Vagina (tissue), 2 donors: ENCODE data around the gene TOB1. TPM values are rescaled to one million over a fixed set of nuclear protein-coding genes. Genes with fewer than 3 reads are reported as not detected.
A peak's percentile ranks its signal among the peaks of the same experiment; 100 is the strongest.

Experiments used
- DNase-seq, 2 donors: peaks; one replicate each; pipeline ENCODE4 v3.0.0-alpha.2; 2017; ENCODE audit errors: extremely low spot score in 2 of 2
- H3K27ac ChIP-seq: fragments of 200-600 bp; sonication (generic); one replicate; pipeline ENCODE4 v1.5.1; 2019
- H3K27me3 ChIP-seq: fragments of 200-600 bp; sonication (generic); one replicate; pipeline ENCODE4 v1.5.1; 2019
- H3K36me3 ChIP-seq, 2 donors: fragments of 200-600 bp; sonication (generic); one replicate each; pipeline ENCODE4 v1.5.1; 2017 to 2019
- H3K4me1 ChIP-seq: fragments of 200-600 bp; sonication (generic); one replicate; pipeline ENCODE4 v1.5.1; 2019
- H3K4me3 ChIP-seq, 2 donors: fragments of 200-600 bp; sonication (generic); 1 replicate in 1 of 2; 2 replicates in 1 of 2; pipeline ENCODE4 v1.5.1; 2016 to 2019
- H3K9me3 ChIP-seq: fragments of 200-600 bp; sonication (generic); one replicate; pipeline ENCODE4 v1.5.1; 2019
- CTCF ChIP-seq, 3 experiments: fragments of 450-650 bp in 2 of 3; fragments of 200-600 bp in 1 of 3; sonication (generic) in 1 of 3; IDR thresholded peaks; one replicate each; pipeline ENCODE4 v1.5.1; 2017 to 2019; ENCODE audit warnings: antibody characterized with exemption in 3 of 3, mild to moderate bottlenecking in 2 of 3, moderate library complexity in 2 of 3
- POLR2A ChIP-seq, 2 donors: fragments of 450-650 bp; IDR thresholded peaks; one replicate each; pipeline ENCODE4 v1.6.1; 2017; ENCODE audit warnings: antibody characterized with exemption in 2 of 2, mild to moderate bottlenecking in 2 of 2, moderate library complexity in 2 of 2
- POLR2AphosphoS5 ChIP-seq, 2 donors: sonication (generic); formaldehyde crosslinking; IDR thresholded peaks; one replicate each; pipeline ENCODE4 v1.9.0; 2017; ENCODE audit warnings: antibody characterized with exemption in 2 of 2, mild to moderate bottlenecking in 2 of 2, low read depth in 1 of 2; ENCODE audit not compliant: insufficient read depth in 1 of 2
- intact Hi-C: fragments of 100-400 bp; cut with DNase I; formaldehyde crosslinking; loops from one replicate; pipeline ENCODE4 v1.15.1; 2023
- total RNA-seq: library from RNA; depleted of rRNA; stranded (reverse); fragments of >200 nt; gene quantifications from one replicate; pipeline ENCODE4 v1.2.3, GENCODE V29; 2016

Gene TOB1
- total RNA-seq, 1 donor from 2014 or later = 74.4 TPM

GRCh38 chr17:50867363-50868139 lies 1.4 kb upstream of the TOB1 start:
- Histone ChIP-seq H3K36me3 (peaks cover 0 to 12% of the 10 kb centered on the region in 2 donors), H3K27me3 (no peaks in the 10 kb centered on the region), H3K27ac (peak overlapping the region; percentile 100), H3K4me3 (peak overlapping the region; percentile 82 to 84), H3K4me1 (peaks cover 39% of the 10 kb centered on the region), H3K9me3 (no peaks in the 10 kb centered on the region)
- DNase-seq = peak in 1 of 2 donors; percentile 99
- intact Hi-C loops = loop anchor here (2.0 to 5.0 kb wide), 3 partner anchors 35 to 85 kb away; no protein-coding TSS in a partner anchor
- TF ChIP-seq POLR2A (IDR thresholded peaks at IDR 0.05) (peak in 1 of 2 donors; percentile 49), POLR2AphosphoS5 (IDR thresholded peaks at IDR 0.05; ENCODE audit: insufficient read depth in 1 of 2, low read depth in 1 of 2) (peak; percentile 81 to 85), CTCF (IDR thresholded peaks at IDR 0.05) (no peak)

- no peak for DNase-seq
- intact Hi-C loops = loop anchor here (2.0 to 5.0 kb wide), 3 partner anchors 35 to 85 kb away; no protein-coding TSS in a partner anchor
- peaks cover 38% of the 10 kb centered on the region for H3K4me1 ChIP-seq
Measured at GRCh38 chr17:50866950-50867362, 802 bp upstream of the TOB1 start.

GRCh38 chr17:50865868-50866260 lies 290 bp downstream of the TOB1 start:
- H3K27ac ChIP-seq = peak overlapping the region; percentile 100
- intact Hi-C loops = loop anchor here (2.0 to 5.0 kb wide), 3 partner anchors 36 to 86 kb away; no protein-coding TSS in a partner anchor
- H3K36me3 ChIP-seq = peaks cover 0 to 15% of the 10 kb centered on the region in 2 donors
- no peaks in the 10 kb centered on the region for H3K27me3 ChIP-seq
- no peak for DNase-seq
- H3K9me3 ChIP-seq = no peaks in the 10 kb centered on the region
- peak overlapping the region; percentile 82 to 92 for H3K4me3 ChIP-seq
- H3K4me1 ChIP-seq = peaks cover 44% of the 10 kb centered on the region
- TF ChIP-seq POLR2A (IDR thresholded peaks at IDR 0.05) (no peak), CTCF (IDR thresholded peaks at IDR 0.05) (no peak), POLR2AphosphoS5 (IDR thresholded peaks at IDR 0.05; ENCODE audit: insufficient read depth in 1 of 2, low read depth in 1 of 2) (no peak)

More at GRCh38 chr17:50866950-50867362, 802 bp upstream of the TOB1 start:
- Histone ChIP-seq H3K27ac (peak overlapping the region; percentile 100), H3K9me3 (no peaks in the 10 kb centered on the region), H3K36me3 (peaks cover 0 to 15% of the 10 kb centered on the region in 2 donors), H3K4me3 (peak overlapping the region; percentile 82 to 84), H3K27me3 (no peaks in the 10 kb centered on the region)
- TF ChIP-seq POLR2A (IDR thresholded peaks at IDR 0.05) = peak in 1 of 2 donors; percentile 31
- TF ChIP-seq POLR2AphosphoS5 (IDR thresholded peaks at IDR 0.05; ENCODE audit: insufficient read depth in 1 of 2, low read depth in 1 of 2) = peak in 1 of 2 donors; percentile 1
- no peak for TF ChIP-seq CTCF (IDR thresholded peaks at IDR 0.05)

- TF ChIP-seq CTCF (IDR thresholded peaks at IDR 0.05) (no peak), POLR2AphosphoS5 (IDR thresholded peaks at IDR 0.05; ENCODE audit: insufficient read depth in 1 of 2, low read depth in 1 of 2) (peak in 1 of 2 donors; percentile 21)
- H3K4me1 ChIP-seq = peaks cover 49% of the 10 kb centered on the region
- intact Hi-C loops = loop anchor here (5.0 kb wide), 2 partner anchors 37 to 87 kb away; no protein-coding TSS in a partner anchor
- H3K27me3 ChIP-seq = no peaks in the 10 kb centered on the region
- peak overlapping the region; percentile 82 to 92 for H3K4me3 ChIP-seq
- H3K27ac ChIP-seq = peak overlapping the region; percentile 100
- peaks cover 0 to 15% of the 10 kb centered on the region in 2 donors for H3K36me3 ChIP-seq
- peak in 1 of 2 donors; percentile 89 for DNase-seq
- H3K9me3 ChIP-seq = no peaks in the 10 kb centered on the region
Measured at GRCh38 chr17:50865060-50865867, 890 bp downstream of the TOB1 start.
